GOT3 (cell line): ENCODE data around the gene CPT1B.
"Not testable (repeated sequence)": the region's sequence is repeated elsewhere in the genome, so short reads cannot be mapped to it uniquely, and the experiment has no call there.

Experiments used
- DNase-seq: peaks from one replicate; lab custom pipeline; 2025; ENCODE audit warnings: mixed read lengths; lab: John Stamatoyannopoulos, UW

Gene CPT1B

GRCh38 chr22:50527921-50528681 is 50.1 kb downstream of the CPT1B start:
- DNase-seq = no peak

GRCh38 chr22:50526834-50527801 is 51.1 kb downstream of the CPT1B start:
- DNase-seq = no peak

- peak; percentile 67 for DNase-seq
These were observed 52.0 kb downstream of the CPT1B start for GRCh38 chr22:50526108-50526833.

- no peak for DNase-seq
These were observed 52.4 kb downstream of the CPT1B start for GRCh38 chr22:50525858-50526107.

GRCh38 chr22:50525104-50525857 is 52.9 kb downstream of the CPT1B start, which contains the start of gene SCO2:
Gene SCO2, minus strand, starts transcription at chr22:50525598. Its CDS starts 1,187 bp downstream, at chr22:50524411.
- peak; percentile 92 for DNase-seq

- no peak for DNase-seq
These were observed 53.5 kb downstream of the CPT1B start for GRCh38 chr22:50524676-50525103.

DNA sequence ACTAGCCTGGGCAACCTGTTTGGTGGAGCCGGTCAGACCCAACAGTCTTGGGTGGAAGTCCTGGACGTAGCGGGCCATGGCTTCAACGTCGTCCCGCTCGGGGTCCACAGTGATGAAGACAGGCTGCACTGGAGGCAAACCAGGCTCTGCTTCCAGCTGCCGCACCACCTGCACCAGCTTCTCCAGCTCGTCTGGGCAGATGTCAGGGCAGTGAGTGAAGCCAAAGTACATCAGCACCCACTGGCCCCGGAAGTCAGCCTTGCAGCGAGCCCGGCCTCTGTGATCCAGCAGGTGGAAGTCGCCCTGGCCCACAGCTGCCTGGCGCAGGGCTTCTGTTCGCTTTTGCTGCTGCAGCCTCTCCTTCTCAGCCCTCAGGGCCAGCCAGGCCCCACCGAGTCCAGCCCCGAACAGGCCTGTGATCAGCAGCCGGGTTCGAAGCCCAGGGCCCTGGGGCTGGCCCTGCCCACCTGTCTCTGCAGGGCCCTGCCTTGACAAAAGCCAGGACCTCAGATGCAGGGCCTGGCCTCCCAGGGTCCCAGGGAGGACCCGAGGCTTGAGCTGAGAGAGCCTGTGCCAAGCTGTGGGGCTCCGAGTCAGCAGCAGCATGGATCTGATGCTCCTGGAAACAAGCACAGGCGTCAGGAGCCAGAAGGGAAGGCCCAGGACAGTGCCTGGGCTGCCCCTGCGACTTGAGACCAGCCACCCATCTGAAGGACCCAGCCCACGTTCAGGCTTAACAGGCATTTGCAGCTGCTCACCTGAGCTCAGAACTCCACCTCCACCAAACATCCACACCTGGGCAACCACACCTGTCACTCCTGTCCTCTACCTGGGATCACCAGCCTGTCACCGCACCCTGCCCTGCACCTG is 54.2 kb downstream of the CPT1B start:
- DNase-seq = no peak

- DNase-seq = no peak
These were observed 54.8 kb downstream of the CPT1B start for GRCh38 chr22:50523458-50523805.

GRCh38 chr22:50522806-50523438 is 55.3 kb downstream of the CPT1B start:
- DNase-seq = no peak

DNA sequence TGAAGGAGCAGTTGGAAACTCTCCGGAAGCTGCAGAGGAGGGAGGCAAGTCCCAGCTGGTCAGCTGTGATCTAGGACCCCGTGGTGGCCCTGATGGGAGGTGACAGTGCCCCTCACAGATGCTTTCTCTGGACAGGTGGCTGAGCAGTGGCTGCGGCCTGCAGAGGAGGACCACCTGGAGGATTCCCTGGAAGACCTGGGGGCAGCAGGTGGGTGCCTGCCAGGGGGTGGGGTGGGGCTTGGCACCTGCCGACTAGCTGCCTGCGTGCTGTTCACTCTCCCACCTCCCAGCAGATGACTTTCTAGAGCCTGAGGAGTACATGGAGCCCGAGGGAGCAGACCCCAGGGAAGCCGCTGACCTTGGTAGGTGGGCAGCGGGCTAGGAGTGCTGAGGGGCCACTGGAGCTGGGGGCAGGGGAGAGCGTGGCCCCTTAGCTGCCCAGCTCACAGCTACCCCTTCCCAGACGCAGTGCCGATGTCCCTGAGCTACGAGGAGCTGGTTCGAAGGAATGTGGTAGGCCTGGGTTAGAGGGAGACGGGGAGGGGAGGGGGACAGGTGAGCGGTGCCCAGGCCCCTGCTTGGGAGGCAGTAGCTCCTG is 55.9 kb downstream of the CPT1B start:
- no peak for DNase-seq

- no peak for DNase-seq
These were observed 56.5 kb downstream of the CPT1B start for GRCh38 chr22:50521710-50522109.

- DNase-seq = no peak
These were observed 57.3 kb downstream of the CPT1B start for GRCh38 chr22:50520826-50521453.

DNA sequence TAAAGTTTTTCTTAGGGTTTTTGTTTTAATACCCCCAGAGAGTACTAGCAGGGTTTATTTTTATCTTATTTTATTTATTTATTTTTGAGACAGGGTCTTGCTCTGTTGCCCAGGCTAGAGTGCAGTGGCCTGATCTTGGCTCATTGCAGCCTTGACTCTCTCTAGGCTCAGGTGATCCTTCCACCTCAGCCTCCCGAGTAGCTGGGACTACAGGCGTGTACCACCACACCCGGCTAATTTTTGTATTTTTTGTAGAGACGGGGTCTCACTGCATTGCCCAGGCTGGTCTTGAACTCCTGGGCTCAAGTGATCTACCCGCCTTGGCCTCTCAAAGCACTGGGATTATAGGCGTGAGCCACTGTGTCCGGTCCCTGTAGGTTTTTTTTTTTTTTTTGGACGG is 58.0 kb downstream of the CPT1B start:
- DNase-seq = not testable (repeated sequence)

DNA sequence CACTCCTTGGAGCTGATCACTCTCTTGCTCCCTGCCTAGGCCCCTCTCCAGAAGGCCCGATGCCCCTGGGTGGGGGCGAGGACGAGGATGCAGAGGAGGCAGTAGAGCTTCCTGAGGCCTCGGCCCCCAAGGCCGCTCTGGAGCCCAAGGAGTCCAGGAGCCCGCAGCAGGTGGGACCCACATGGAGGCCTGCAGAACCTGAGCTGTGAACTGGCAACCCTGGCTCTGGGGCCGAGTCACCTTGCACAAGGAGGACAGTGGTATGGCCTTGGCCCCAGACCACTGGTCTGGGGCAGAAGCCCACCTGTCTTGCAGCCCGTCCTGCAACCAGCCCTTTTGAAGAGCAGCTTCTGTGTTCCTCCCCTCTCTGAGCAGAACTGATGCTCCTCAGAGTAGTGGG is 59.1 kb downstream of the CPT1B start:
- DNase-seq = no peak
